A549 (cell line): ENCODE results near the gene LIN28A. TPM values are rescaled to one million over a fixed set of nuclear protein-coding genes. Genes with fewer than 3 reads are reported as not detected.

ENCODE experiments used
- ATAC-seq, 2 experiments: fragments of 200-7000 bp in 1 of 2; fragments of >200 bp in 1 of 2; cut with Nextera tagmentation in 1 of 2; cut with Tn5 transposase in 1 of 2; 3 replicates each; pipeline versions ENCODE4 v1.8.0 to v1.9.1; 2018 to 2020; ENCODE audit warnings: mild to moderate bottlenecking in 1 of 2, moderate library complexity in 1 of 2
- CTCF ChIA-PET: fragments of 300-600 bp; sonication (Branson Sonifier 250); formaldehyde crosslinking; extraction: SDS; loops from one replicate; lab custom pipeline; 2021; ENCODE audit warnings: antibody characterized with exemption, inconsistent platforms; lab: Yijun Ruan, JAX
- POLR2A ChIA-PET: fragments of 350-600 bp; formaldehyde crosslinking; extraction: SDS; loops from one replicate; lab custom pipeline; 2021; ENCODE audit warnings: antibody characterized with exemption, inconsistent platforms; lab: Yijun Ruan, JAX
- DNase-seq, 2 experiments: peaks; one replicate each; pipeline versions ENCODE4 v3.0.0 to v3.0.0-alpha.2; 2011 to 2016; ENCODE audit warnings: low read depth in 1 of 2, low spot score in 1 of 2
- FAIRE-seq: peaks from 2 replicates; lab custom pipeline; 2011; peaks lifted over from hg19 to GRCh38; lab: Jason Lieb, UNC
- H3K27ac ChIP-seq, 2 experiments: fragments of >200 bp; sonication (Bioruptor Twin); formaldehyde crosslinking; 3 replicates each; pipeline ENCODE4 v1.5.1; 2016 to 2017
- H3K4me1 ChIP-seq: fragments of >200 bp; sonication (Bioruptor Twin); formaldehyde crosslinking; 3 replicates; pipeline ENCODE4 v1.6.1; 2016
- H3K4me2 ChIP-seq: fragments of >200 bp; sonication (Bioruptor Twin); formaldehyde crosslinking; 3 replicates; pipeline ENCODE4 v1.6.1; 2016
- H3K4me3 ChIP-seq: fragments of >200 bp; sonication (Bioruptor Twin); formaldehyde crosslinking; 3 replicates; pipeline ENCODE4 v1.5.1; 2016
- H3K9me3 ChIP-seq: fragments of >200 bp; sonication (Bioruptor Twin); formaldehyde crosslinking; 3 replicates; pipeline ENCODE4 v1.6.1; 2016
- BCL3 ChIP-seq: fragments of >200 bp; sonication (Bioruptor Twin); formaldehyde crosslinking; IDR thresholded peaks from 3 replicates; pipeline ENCODE4 v1.6.1; 2016
- CBX2 ChIP-seq: fragments of 200-600 bp; sonication (generic); IDR thresholded peaks from 2 replicates; pipeline ENCODE4 v1.6.1; 2016; ENCODE audit warnings: low read depth, mild to moderate bottlenecking, borderline replicate concordance
- CBX8 ChIP-seq: fragments of 200-600 bp; sonication (generic); IDR thresholded peaks from 2 replicates; pipeline ENCODE4 v1.6.1; 2016
- CEBPB ChIP-seq, 2 experiments: fragments of >200 bp in 1 of 2; sonication (Bioruptor Twin) in 1 of 2; formaldehyde crosslinking in 1 of 2; IDR thresholded peaks; 2 replicates each; pipeline ENCODE4 v1.6.1; 2012 to 2016
- E2F6 ChIP-seq: IDR thresholded peaks from 2 replicates; pipeline ENCODE4 v1.6.1; 2012; ENCODE audit warnings: low read depth, borderline replicate concordance
- EHF ChIP-seq: fragments of 250-450 bp; sonication (Bioruptor Pico); IDR thresholded peaks from 2 replicates; pipeline ENCODE4 v1.5.0; 2020; ENCODE audit warnings: mild to moderate bottlenecking
- EHMT2 ChIP-seq: fragments of 200-600 bp; sonication (generic); IDR thresholded peaks from 2 replicates; pipeline ENCODE4 v1.6.1; 2016; ENCODE audit warnings: antibody characterized with exemption, low read depth, mild to moderate bottlenecking, moderate library complexity
- HEYL ChIP-seq: fragments of 250-450 bp; sonication (Bioruptor Pico); IDR thresholded peaks from 2 replicates; pipeline ENCODE4 v1.8.0; 2021; ENCODE audit warnings: mild to moderate bottlenecking, moderate library complexity
- HOXA7 ChIP-seq: fragments of 250-450 bp; sonication (Bioruptor Pico); IDR thresholded peaks from 2 replicates; pipeline ENCODE4 v1.5.0; 2020; ENCODE audit warnings: mild to moderate bottlenecking, moderate library complexity
- HOXB5 ChIP-seq: fragments of 250-450 bp; sonication (Bioruptor Pico); IDR thresholded peaks from 2 replicates; pipeline ENCODE4 v1.5.0; 2020; ENCODE audit warnings: mild to moderate bottlenecking, moderate library complexity
- JUN ChIP-seq, 2 experiments: fragments of >200 bp; sonication (Bioruptor Twin); formaldehyde crosslinking; IDR thresholded peaks; 2 replicates in 1 of 2; 3 replicates in 1 of 2; pipeline ENCODE4 v1.6.1; 2016 to 2017
- JUNB ChIP-seq: fragments of >200 bp; sonication (Bioruptor Twin); formaldehyde crosslinking; IDR thresholded peaks from 2 replicates; pipeline ENCODE4 v1.6.1; 2016
- KDM1A ChIP-seq: fragments of 200-600 bp; sonication (generic); IDR thresholded peaks from 2 replicates; pipeline ENCODE4 v1.6.1; 2016; ENCODE audit warnings: low read depth, mild to moderate bottlenecking
- KDM5A ChIP-seq: fragments of 200-600 bp; sonication (generic); IDR thresholded peaks from 2 replicates; pipeline ENCODE4 v1.6.1; 2016; ENCODE audit warnings: antibody characterized with exemption, mild to moderate bottlenecking
- NFE2L2 ChIP-seq: fragments of 150-350 bp; conservative IDR thresholded peaks from 2 replicates; pipeline ENCODE4 v1.6.1; 2014; ENCODE audit warnings: low read length
- NR3C1 ChIP-seq: fragments of >200 bp; sonication (Bioruptor Twin); formaldehyde crosslinking; IDR thresholded peaks from 3 replicates; pipeline ENCODE4 v1.6.1; 2017
- POLR2A ChIP-seq: IDR thresholded peaks from 2 replicates; pipeline ENCODE4 v1.6.1; 2012; ENCODE audit warnings: mild to moderate bottlenecking, low read length
- RARB ChIP-seq: fragments of 250-450 bp; sonication (Bioruptor Pico); IDR thresholded peaks from 2 replicates; pipeline ENCODE4 v1.8.0; 2021; ENCODE audit warnings: mild to moderate bottlenecking, moderate library complexity
- SMC3 ChIP-seq: fragments of >200 bp; sonication (Bioruptor Twin); formaldehyde crosslinking; IDR thresholded peaks from 3 replicates; pipeline ENCODE4 v1.6.1; 2018; ENCODE audit warnings: inconsistent platforms
- TP53 ChIP-seq: fragments of 250-450 bp; sonication (Bioruptor Pico); IDR thresholded peaks from 2 replicates; pipeline ENCODE4 v1.5.0; 2021; ENCODE audit warnings: mild to moderate bottlenecking, moderate library complexity
- ZC3H11A ChIP-seq: fragments of 450-650 bp; IDR thresholded peaks from 2 replicates; pipeline ENCODE4 v1.6.1; 2014; ENCODE audit warnings: antibody characterized with exemption, mild to moderate bottlenecking
- WGBS: methylation state at CpG from one replicate; pipeline ENCODE4 v1.1.6; 2017; ENCODE audit errors: missing lambda C conversion rate; 5-methylcytosine and 5-hydroxymethylcytosine counted together
- polyA plus RNA-seq, 4 experiments: library from polyadenylated mRNA; depleted of rRNA in 3 of 4; stranded (reverse); fragments of >200 nt; fragmentation: RNase III in 1 of 4; extraction: RNeasy Plus Mini Kit Qiagen cat#74134 plus additional on column Dnase treatment in 1 of 4; gene quantifications; 2 replicates in 3 of 4; 3 replicates in 1 of 4; pipeline ENCODE4 v1.2.3, GENCODE V29; 2011 to 2017
- TF ChIP-seq, protein P1 (sequence below): fragments of 150-350 bp; IDR thresholded peaks from 2 replicates; pipeline ENCODE4 v1.6.1; 2014; ENCODE audit warnings: low read depth, mild to moderate bottlenecking, low read length
- TF ChIP-seq, protein P2 (sequence below): IDR thresholded peaks from 2 replicates; pipeline ENCODE4 v1.6.1; 2012
- TF ChIP-seq, protein P3 (sequence below): fragments of >200 bp; sonication (Bioruptor Twin); formaldehyde crosslinking; IDR thresholded peaks from 3 replicates; pipeline ENCODE4 v1.5.1; 2016

LIN28A gene
- polyA plus RNA-seq, 2 of the 4 experiments (the other 2 are of a cell fraction), result 0.03 to 0.04 TPM

DNA sequence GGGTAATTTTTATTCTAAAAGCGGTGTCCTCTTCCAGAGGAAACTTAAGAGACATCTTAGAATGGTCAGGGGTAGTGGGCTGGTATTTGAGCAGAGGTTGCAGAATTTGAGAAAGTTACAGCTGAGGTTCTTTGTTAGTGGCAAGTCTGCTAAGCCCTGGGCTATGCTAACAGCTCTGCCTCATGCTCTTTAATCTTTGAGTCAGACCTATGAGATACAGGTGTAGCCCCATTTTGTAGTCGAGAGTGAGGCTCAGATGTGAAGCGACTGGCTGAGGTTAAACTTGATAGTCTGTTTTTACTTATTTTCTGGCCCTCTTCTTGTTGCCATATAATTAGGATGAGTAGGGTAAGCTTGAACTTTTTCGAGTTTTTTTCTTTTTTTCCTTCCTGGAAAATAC is 66.3 kb downstream of the LIN28A start (continued):
- TF ChIP-seq, protein P1, sequence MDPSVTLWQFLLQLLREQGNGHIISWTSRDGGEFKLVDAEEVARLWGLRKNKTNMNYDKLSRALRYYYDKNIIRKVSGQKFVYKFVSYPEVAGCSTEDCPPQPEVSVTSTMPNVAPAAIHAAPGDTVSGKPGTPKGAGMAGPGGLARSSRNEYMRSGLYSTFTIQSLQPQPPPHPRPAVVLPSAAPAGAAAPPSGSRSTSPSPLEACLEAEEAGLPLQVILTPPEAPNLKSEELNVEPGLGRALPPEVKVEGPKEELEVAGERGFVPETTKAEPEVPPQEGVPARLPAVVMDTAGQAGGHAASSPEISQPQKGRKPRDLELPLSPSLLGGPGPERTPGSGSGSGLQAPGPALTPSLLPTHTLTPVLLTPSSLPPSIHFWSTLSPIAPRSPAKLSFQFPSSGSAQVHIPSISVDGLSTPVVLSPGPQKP, result no peak
- TF ChIP-seq KDM5A, result no peak
- TF ChIP-seq E2F6, result no peak
- TF ChIP-seq NR3C1, result no peak
- no peak for TF ChIP-seq CBX8
- TF ChIP-seq EHF (CRISPR knock-in tag), result no peak
- TF ChIP-seq, all 56 proteins: peak for 0

GRCh38 chr1:26477446-26478152 is 67.0 kb downstream of the LIN28A start:
- ChIA-PET POLR2A (no interaction called here), CTCF (interaction anchor here (2.2 kb wide), 1 partner anchor 22 kb away, joined by 7 read pairs; no protein-coding TSS in a partner anchor)
- ATAC-seq (peak in 1 of 2 experiments; percentile 28; a peak in 3 of 6 replicates), FAIRE-seq (no peak), DNase-seq (no peak)
- no peaks in the 10 kb centered on the region for H3K9me3 ChIP-seq
- H3K4me2 ChIP-seq, result no peak overlapping the region
- TF ChIP-seq, protein P2, sequence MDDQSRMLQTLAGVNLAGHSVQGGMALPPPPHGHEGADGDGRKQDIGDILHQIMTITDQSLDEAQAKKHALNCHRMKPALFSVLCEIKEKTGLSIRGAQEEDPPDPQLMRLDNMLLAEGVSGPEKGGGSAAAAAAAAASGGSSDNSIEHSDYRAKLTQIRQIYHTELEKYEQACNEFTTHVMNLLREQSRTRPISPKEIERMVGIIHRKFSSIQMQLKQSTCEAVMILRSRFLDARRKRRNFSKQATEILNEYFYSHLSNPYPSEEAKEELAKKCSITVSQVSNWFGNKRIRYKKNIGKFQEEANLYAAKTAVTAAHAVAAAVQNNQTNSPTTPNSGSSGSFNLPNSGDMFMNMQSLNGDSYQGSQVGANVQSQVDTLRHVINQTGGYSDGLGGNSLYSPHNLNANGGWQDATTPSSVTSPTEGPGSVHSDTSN, result no peak
- H3K4me3 ChIP-seq, result no peak overlapping the region
- WGBS, result 78% methylated on average over 8 of the region's 8 CpGs
- peaks cover 13% of the 10 kb centered on the region; the same call in 2 of the 3 replicates for H3K4me1 ChIP-seq
- no peak overlapping the region for H3K27ac ChIP-seq

- ATAC-seq (no peak), FAIRE-seq (no peak), DNase-seq (no peak)
- H3K4me1 ChIP-seq, result peaks cover 13% of the 10 kb centered on the region; the same call in 2 of the 3 replicates
- TF ChIP-seq, protein P3, sequence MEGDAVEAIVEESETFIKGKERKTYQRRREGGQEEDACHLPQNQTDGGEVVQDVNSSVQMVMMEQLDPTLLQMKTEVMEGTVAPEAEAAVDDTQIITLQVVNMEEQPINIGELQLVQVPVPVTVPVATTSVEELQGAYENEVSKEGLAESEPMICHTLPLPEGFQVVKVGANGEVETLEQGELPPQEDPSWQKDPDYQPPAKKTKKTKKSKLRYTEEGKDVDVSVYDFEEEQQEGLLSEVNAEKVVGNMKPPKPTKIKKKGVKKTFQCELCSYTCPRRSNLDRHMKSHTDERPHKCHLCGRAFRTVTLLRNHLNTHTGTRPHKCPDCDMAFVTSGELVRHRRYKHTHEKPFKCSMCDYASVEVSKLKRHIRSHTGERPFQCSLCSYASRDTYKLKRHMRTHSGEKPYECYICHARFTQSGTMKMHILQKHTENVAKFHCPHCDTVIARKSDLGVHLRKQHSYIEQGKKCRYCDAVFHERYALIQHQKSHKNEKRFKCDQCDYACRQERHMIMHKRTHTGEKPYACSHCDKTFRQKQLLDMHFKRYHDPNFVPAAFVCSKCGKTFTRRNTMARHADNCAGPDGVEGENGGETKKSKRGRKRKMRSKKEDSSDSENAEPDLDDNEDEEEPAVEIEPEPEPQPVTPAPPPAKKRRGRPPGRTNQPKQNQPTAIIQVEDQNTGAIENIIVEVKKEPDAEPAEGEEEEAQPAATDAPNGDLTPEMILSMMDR, result no peak
- TF ChIP-seq HOXA7 (CRISPR knock-in tag) (no peak), CBX2 (no peak), EHMT2 (no peak), BCL3 (no peak), RARB (CRISPR knock-in tag) (no peak), NFE2L2 (no peak), SMC3 (no peak), POLR2A (no peak), HEYL (CRISPR knock-in tag) (no peak), HOXB5 (CRISPR knock-in tag) (no peak), TP53 (CRISPR knock-in tag) (no peak), KDM1A (no peak), JUN (IDR thresholded peaks at IDR 0.05) (no peak), EHF (CRISPR knock-in tag) (no peak), JUNB (no peak), ZC3H11A (no peak), CEBPB (IDR thresholded peaks at IDR 0.05) (no peak)
- 88% methylated on average over 3 of the region's 3 CpGs for WGBS
- CTCF ChIA-PET, result interaction anchor here (5.0 kb wide), 1 partner anchor 22 kb away, joined by 18 read pairs; no protein-coding TSS in a partner anchor
- POLR2A ChIA-PET, result no interaction called here
- H3K9me3 ChIP-seq, result no peaks in the 10 kb centered on the region
- H3K27ac ChIP-seq, result no peak overlapping the region
- H3K4me2 ChIP-seq, result no peak overlapping the region
- H3K4me3 ChIP-seq, result no peak overlapping the region
These were observed 67.5 kb downstream of the LIN28A start for GRCh38 chr1:26478159-26478558.
